Prostate gland (tissue), 2 donors: Measurements from ENCODE around the gene CDH22.

Experiments
- POLR2A ChIP-seq: fragments of 450-650 bp; IDR thresholded peaks from one replicate; pipeline ENCODE4 v1.6.1; 2016; ENCODE audit warnings: antibody characterized with exemption, mild to moderate bottlenecking
- TF ChIP-seq, protein P1 (sequence below), 4 experiments: fragments of 200-600 bp in 2 of 4; fragments of 450-650 bp in 2 of 4; sonication (generic) in 2 of 4; IDR thresholded peaks; 1 replicate in 3 of 4; 2 replicates in 1 of 4; pipeline ENCODE4 v1.5.1; 2016 to 2019; ENCODE audit warnings: antibody characterized with exemption in 4 of 4, mild to moderate bottlenecking in 2 of 4, moderate library complexity in 2 of 4

DNA sequence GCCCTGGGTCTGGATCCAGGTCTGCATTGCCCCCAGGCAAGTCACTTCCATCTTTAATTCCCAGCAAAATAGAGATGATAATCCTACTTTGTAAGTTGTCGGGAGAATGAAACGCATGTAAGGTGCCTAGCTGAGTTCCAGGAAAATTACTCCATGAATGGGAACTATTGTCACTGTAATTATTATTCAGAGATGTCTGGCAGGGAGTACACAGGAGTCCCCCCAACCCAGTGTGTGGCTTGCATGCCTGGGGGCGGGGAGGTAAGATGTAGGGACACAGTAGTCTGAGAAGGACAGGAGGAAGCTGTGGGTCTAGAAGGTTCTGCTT, 104.8 kb downstream of the CDH22 start:
- TF ChIP-seq, protein P1, sequence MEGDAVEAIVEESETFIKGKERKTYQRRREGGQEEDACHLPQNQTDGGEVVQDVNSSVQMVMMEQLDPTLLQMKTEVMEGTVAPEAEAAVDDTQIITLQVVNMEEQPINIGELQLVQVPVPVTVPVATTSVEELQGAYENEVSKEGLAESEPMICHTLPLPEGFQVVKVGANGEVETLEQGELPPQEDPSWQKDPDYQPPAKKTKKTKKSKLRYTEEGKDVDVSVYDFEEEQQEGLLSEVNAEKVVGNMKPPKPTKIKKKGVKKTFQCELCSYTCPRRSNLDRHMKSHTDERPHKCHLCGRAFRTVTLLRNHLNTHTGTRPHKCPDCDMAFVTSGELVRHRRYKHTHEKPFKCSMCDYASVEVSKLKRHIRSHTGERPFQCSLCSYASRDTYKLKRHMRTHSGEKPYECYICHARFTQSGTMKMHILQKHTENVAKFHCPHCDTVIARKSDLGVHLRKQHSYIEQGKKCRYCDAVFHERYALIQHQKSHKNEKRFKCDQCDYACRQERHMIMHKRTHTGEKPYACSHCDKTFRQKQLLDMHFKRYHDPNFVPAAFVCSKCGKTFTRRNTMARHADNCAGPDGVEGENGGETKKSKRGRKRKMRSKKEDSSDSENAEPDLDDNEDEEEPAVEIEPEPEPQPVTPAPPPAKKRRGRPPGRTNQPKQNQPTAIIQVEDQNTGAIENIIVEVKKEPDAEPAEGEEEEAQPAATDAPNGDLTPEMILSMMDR (IDR thresholded peaks at IDR 0.05), result no peak
- no peak for TF ChIP-seq POLR2A
